ENCODE results near the gene HACD1.

- TF ChIP-seq CTCF (IDR thresholded peaks at IDR 0.05; ENCODE audit: poor library complexity): no peak
- TF ChIP-seq EZH2 (IDR thresholded peaks at IDR 0.05; ENCODE audit: borderline replicate concordance): no peak
Observed at GRCh38 chr10:17633353-17633752, 16.2 kb upstream of the HACD1 start.
